Smooth muscle cell (in vitro differentiated cells): ENCODE results near the gene BBIP1. TPM values are rescaled to one million over a fixed set of nuclear protein-coding genes. Genes with fewer than 3 reads are reported as not detected.

Source experiments
- DNase-seq: peaks from one replicate; lab custom pipeline; 2025; ENCODE audit not compliant: unreplicated experiment; lab: John Stamatoyannopoulos, UW
- H2AFZ ChIP-seq: fragments of 200-600 bp; sonication (generic); 2 replicates; pipeline ENCODE4 v1.6.0; 2016; ENCODE audit warnings: antibody characterized with exemption, low read depth, mild to moderate bottlenecking
- H3F3A ChIP-seq: fragments of 200-600 bp; sonication (generic); 2 replicates; pipeline ENCODE4 v1.6.0; 2017; ENCODE audit warnings: antibody characterized with exemption, low read depth
- H3K27ac ChIP-seq: fragments of 200-600 bp; sonication (generic); 2 replicates; pipeline ENCODE4 v1.5.1; 2016; ENCODE audit warnings: low read depth, mild to moderate bottlenecking
- H3K27me3 ChIP-seq: fragments of 200-600 bp; sonication (generic); 2 replicates; pipeline ENCODE4 v1.6.1; 2016; ENCODE audit warnings: low read depth, mild to moderate bottlenecking
- H3K36me3 ChIP-seq: fragments of 200-600 bp; sonication (generic); 2 replicates; pipeline ENCODE4 v1.5.1; 2016; ENCODE audit warnings: low read depth
- H3K4me1 ChIP-seq: fragments of 200-600 bp; sonication (generic); 2 replicates; pipeline ENCODE4 v1.5.1; 2016; ENCODE audit warnings: low read depth
- H3K4me2 ChIP-seq: fragments of 200-600 bp; sonication (generic); 2 replicates; pipeline ENCODE4 v1.6.0; 2016; ENCODE audit warnings: mild to moderate bottlenecking
- H3K4me3 ChIP-seq: fragments of 200-600 bp; sonication (generic); 2 replicates; pipeline ENCODE4 v1.5.1; 2016; ENCODE audit warnings: mild to moderate bottlenecking
- H3K79me2 ChIP-seq: fragments of 200-600 bp; sonication (generic); 2 replicates; pipeline ENCODE4 v1.6.0; 2016; ENCODE audit warnings: low read depth, mild to moderate bottlenecking
- H3K9ac ChIP-seq: fragments of 200-600 bp; sonication (generic); 2 replicates; pipeline ENCODE4 v1.6.0; 2016; ENCODE audit warnings: low read depth
- H3K9me3 ChIP-seq: fragments of 200-600 bp; sonication (generic); replicated peaks from 2 replicates; pipeline ENCODE4 v1.5.1; 2016; ENCODE audit warnings: low read depth
- H4K20me1 ChIP-seq: fragments of 200-600 bp; sonication (generic); 2 replicates; pipeline ENCODE4 v1.6.0; 2016; ENCODE audit warnings: low read depth
- WGBS: methylation state at CpG from one replicate; pipeline ENCODE4 v1.1.7; 2016; ENCODE audit warnings: low lambda C conversion rate; 5-methylcytosine and 5-hydroxymethylcytosine counted together
- polyA plus RNA-seq: library from polyadenylated mRNA; unstranded; fragments of >200 nt; fragmentation: Nextera tagmentation; extraction: Ambion mirVana; gene quantifications from 2 replicates; pipeline ENCODE4 v1.2.1, GENCODE V29; 2016
- total RNA-seq: library from RNA; depleted of rRNA; stranded (reverse); fragments of >200 nt; gene quantifications from 2 replicates; pipeline ENCODE4 v1.2.3, GENCODE V29; 2014
- TF ChIP-seq, protein P1 (sequence below): fragments of 200-600 bp; sonication (generic); IDR thresholded peaks from 2 replicates; pipeline ENCODE4 v1.5.1; 2017; ENCODE audit warnings: borderline replicate concordance, mild to moderate bottlenecking, antibody characterized with exemption; ENCODE audit not compliant: insufficient read depth, poor library complexity, severe bottlenecking

Gene BBIP1
- total and polyA plus RNA-seq, 2 experiments from 2014 or later: 17.8 to 22.3 TPM

DNA sequence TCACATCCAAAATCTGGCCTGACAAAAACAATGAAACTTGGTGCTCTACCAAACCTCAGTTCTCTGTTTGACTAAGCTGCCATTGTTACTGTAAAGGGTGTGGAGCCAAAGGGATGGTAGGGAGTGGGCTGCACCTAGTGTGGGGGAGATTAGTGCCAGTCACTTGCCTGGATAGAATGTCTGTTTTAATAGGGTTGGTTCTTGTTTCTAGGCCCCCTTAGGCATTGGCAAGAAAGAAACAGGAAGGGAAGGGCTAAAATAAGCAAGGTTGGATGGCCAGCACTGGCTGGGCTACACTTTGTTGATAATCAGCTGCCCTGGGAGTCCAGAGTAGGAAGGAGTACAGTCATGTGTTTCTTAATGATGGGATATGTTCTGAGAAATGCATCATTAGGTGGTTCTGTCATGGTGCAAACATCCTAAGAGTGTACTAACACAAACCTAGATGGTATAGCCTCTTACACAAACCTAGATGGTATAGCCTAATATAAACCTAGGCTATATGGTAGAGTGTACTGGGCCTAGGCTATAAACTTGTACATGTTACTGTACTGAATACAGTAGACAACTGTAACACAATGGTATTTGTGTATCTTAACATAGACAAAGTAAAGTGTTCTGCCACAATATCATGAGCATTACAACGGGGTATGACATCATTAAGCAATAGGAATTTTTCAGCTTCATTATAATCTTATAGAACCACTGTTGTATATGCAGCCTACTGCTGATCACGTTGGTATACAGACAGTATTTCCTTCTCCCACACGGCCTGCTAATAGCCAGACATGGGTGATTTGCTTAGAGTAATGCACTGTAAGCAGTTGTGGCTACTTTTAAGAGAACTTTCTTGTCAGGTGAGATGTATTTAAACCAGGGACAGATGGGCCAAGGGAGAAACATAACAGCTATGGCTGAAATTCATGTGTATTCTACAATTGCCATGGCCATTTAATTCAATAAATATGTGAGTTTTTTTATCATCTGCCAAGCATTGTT is 15.4 kb downstream of the BBIP1 start:
- no peaks in the 10 kb centered on the region for H3K9me3 ChIP-seq
- 72% methylated on average over 3 of the region's 3 CpGs for WGBS
- no peaks in the 10 kb centered on the region for H3K4me1 ChIP-seq
- H3K4me2 ChIP-seq: no peak overlapping the region
- no peaks in the 10 kb centered on the region for H3K79me2 ChIP-seq
- H3K27me3 ChIP-seq: no peaks in the 10 kb centered on the region
- no peaks in the 10 kb centered on the region for H3K36me3 ChIP-seq
- peak overlapping the region; percentile 53 for H3K27ac ChIP-seq
- DNase-seq: no peak
- H4K20me1 ChIP-seq: no peaks in the 10 kb centered on the region
- no peak overlapping the region for H2AFZ ChIP-seq
- no peak overlapping the region for H3K9ac ChIP-seq
- TF ChIP-seq, protein P1, sequence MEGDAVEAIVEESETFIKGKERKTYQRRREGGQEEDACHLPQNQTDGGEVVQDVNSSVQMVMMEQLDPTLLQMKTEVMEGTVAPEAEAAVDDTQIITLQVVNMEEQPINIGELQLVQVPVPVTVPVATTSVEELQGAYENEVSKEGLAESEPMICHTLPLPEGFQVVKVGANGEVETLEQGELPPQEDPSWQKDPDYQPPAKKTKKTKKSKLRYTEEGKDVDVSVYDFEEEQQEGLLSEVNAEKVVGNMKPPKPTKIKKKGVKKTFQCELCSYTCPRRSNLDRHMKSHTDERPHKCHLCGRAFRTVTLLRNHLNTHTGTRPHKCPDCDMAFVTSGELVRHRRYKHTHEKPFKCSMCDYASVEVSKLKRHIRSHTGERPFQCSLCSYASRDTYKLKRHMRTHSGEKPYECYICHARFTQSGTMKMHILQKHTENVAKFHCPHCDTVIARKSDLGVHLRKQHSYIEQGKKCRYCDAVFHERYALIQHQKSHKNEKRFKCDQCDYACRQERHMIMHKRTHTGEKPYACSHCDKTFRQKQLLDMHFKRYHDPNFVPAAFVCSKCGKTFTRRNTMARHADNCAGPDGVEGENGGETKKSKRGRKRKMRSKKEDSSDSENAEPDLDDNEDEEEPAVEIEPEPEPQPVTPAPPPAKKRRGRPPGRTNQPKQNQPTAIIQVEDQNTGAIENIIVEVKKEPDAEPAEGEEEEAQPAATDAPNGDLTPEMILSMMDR: no peak
- H3F3A ChIP-seq: no peaks in the 10 kb centered on the region
- no peak overlapping the region for H3K4me3 ChIP-seq

DNA sequence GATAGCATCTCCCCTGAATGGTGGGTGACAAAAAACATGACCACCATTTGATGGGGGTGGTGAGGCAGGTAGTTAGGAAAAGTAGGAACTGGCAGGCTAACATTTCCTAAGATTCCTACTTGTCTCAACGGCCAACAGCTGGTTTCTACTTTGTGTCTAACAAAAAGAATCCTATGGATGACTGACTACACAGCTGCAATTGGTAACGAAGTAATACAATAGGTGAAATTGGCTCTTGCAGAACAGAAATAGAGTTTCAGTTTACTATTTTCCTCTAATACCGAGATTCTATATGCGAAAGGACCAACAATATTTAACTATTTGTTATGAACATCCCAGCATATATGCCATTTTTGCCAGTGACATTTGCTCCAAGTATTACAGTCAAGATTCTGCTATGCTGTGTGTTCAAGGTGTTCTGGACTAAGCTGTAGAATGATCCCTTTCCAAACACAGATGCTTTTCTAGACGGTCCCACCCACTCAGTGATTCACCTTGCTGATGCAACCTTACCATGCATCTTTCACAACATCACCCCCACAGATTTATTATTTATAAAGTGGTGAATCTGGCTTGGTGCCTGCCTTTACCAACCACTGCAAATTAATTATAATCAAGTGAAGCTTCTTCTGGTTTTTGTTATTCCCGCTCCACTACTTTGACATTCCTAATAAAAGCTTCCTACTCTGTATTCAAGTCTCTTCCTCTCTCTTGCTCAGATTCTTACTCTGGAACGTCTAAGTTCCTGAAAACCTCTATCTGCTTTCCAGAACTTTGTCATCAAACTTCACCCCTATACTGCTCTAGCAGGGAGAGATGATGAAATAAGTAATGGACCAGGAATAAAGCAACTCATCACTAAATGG is 16.8 kb downstream of the BBIP1 start:
- Histone ChIP-seq H3K4me3 (no peak overlapping the region), H3K9ac (no peak overlapping the region), H3F3A (no peaks in the 10 kb centered on the region), H4K20me1 (no peaks in the 10 kb centered on the region), H3K4me1 (no peaks in the 10 kb centered on the region), H3K27ac (peak overlapping the region; percentile 53), H3K9me3 (no peaks in the 10 kb centered on the region), H2AFZ (no peak overlapping the region), H3K36me3 (no peaks in the 10 kb centered on the region), H3K27me3 (no peaks in the 10 kb centered on the region), H3K4me2 (no peak overlapping the region), H3K79me2 (no peaks in the 10 kb centered on the region)
- 78% methylated on average over 7 of the region's 7 CpGs for WGBS
- TF ChIP-seq, protein P1: no peak
- DNase-seq: no peak

- no peaks in the 10 kb centered on the region for H3K4me1 ChIP-seq
- no peak overlapping the region for H3K9ac ChIP-seq
- H3K27me3 ChIP-seq: no peaks in the 10 kb centered on the region
- TF ChIP-seq, protein P1: no peak
- no peaks in the 10 kb centered on the region for H3K79me2 ChIP-seq
- H4K20me1 ChIP-seq: no peaks in the 10 kb centered on the region
- no peak overlapping the region for H3K4me2 ChIP-seq
- 95% methylated on average over 2 of the region's 2 CpGs for WGBS
- no peak overlapping the region for H3K4me3 ChIP-seq
- no peaks in the 10 kb centered on the region for H3F3A ChIP-seq
- no peak for DNase-seq
- H2AFZ ChIP-seq: no peak overlapping the region
- H3K27ac ChIP-seq: no peak overlapping the region
- no peaks in the 10 kb centered on the region for H3K36me3 ChIP-seq
- H3K9me3 ChIP-seq: no peaks in the 10 kb centered on the region
Measured at GRCh38 chr10:110900983-110901382, 18.0 kb downstream of the BBIP1 start.
